ENCODE data around the gene TMEM141.
"Not testable (repeated sequence)": the region's sequence is repeated elsewhere in the genome, so short reads cannot be mapped to it uniquely, and the experiment has no call there.

The TMEM141 gene

DNA sequence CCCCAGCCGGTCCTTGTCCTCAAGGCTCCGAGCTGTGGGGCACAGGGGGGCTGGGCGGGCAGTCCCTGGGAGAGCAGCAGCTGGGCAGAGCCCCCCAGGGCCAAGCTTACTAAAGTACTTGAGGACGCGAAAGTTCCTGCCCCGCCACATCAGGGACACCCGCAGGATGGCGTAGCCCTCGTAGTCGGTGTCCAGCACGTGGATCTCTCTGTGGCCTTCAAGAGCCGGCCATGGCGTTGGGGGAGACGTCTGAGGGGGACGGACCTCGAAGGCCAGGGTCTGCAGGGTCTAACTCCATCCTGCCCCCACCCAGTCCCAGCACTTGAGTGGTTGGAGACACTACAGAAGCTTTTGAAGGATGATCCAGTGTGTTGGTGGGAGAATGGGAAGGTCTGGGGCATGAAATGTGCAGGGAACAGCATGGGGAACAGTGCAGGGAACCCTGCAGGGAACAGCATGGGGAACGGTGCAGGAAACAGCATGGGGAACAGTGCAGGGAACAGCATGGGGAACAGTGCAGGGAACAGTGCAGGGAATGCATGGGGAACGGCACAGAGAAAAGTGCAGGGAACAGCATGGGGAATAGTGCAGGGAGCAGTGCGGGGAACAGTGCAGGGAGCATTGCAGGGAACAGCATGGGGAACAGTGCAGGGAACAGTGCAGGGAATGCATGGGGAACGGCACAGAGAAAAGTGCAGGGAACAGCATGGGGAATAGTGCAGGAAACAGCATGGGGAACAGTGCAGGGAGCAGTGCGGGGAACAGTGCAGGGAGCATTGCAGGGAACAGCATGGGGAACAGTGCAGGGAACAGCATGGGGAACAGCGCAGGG is 35.6 kb upstream of the TMEM141 start:
- not testable (repeated sequence) for DNase-seq

DNA sequence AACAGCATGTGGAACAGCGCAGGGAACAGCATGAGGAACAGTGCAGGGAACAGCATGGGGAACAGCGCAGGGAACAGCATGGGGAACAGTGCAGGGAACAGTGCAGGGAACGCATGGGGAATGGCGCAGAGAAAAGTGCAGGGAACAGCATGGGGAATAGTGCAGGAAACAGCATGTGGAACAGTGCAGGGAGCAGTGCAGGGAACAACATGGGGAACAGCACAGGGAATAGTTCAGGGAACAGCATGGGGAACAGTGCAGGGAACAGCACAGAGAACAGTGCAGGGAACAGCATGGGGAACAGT is 35.1 kb upstream of the TMEM141 start:
- no peak for DNase-seq

GRCh38 chr9:136756836-136757235 is 34.3 kb upstream of the TMEM141 start:
- DNase-seq, result no peak

DNA sequence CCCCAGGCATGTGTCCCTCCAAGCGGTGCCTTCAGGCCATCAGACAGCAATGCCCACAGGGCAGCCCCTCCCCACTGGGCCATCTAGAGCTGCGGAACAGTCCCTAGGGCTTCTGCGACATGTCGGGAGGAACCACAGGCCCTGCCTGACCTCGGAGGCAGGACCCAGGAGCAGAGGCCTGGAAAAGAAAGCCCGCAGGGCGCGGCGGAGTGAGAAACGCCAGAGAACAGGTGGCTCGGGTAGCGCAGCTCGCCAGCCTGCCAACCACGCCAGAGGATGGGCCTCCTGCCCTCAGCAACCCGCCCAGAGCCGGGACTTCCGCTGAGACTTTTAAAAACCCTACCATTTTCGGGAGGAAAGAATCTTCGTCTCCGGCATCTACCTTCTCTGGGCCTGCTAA is 33.8 kb upstream of the TMEM141 start:
- no peak for DNase-seq

GRCh38 chr9:136757751-136758140 is 33.4 kb upstream of the TMEM141 start:
- DNase-seq, result no peak

DNA sequence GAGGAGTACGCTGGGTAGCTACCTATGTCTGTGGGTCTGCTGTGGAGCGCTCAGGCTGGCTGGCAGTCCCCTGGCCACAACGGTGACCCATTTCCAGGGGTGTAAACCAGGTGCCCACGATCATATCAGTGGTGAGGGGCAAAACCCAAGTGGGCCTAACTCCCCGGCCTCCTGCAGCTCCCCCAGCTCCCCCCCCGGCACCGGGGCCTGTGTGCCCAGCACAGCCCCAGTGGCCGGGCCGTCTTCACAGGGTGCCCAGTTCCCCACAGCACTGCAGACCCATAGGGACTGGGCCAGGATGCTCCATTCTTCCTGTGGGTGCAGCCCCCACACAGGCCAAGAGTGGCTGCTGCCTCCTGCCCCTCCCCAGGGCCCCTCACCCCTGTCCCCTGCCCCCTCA is 32.1 kb upstream of the TMEM141 start:
- no peak for DNase-seq

DNA sequence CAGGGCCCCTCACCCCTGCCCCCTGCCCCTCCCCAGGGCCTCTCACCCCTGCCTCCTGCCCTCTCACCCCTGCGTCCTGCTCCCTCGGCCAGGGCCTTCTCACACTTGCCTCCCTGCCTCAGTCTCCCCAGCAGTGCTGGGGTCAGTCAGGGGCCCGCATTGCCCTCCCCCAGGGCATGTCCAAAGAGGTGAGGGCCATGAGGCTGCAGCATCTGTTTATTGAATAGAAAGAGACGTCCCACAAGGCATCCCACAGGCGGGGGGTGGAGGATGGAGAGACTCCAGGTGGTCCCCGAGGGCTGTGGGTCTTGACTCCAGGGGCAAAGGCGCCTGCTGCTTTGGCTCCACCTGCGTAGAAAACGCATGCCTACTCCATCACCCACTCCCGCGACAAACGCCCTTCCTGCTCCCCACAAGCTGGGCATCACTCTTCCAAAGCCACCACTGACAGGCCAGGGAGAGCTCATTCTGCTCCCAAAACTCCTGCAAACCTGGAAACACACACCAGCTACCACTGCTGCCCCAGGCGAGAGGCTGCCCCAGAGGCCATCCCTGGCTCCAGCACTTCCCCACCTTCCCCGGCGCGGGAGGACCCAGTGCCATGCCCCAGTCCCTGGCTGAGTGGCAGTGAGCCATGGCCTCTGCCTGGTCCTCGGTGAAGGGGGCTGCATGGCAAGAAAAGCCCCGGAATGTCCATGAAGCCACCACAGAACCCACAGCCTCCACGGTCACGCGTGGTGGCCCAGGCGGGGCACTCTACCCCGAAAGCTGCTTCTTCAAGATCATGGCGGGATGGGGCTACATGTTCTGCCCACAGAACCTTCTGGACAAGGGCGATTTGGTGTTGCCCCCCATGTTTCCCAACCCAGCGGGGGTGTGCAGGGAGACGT is 31.5 kb upstream of the TMEM141 start:
- DNase-seq, result no peak

DNA sequence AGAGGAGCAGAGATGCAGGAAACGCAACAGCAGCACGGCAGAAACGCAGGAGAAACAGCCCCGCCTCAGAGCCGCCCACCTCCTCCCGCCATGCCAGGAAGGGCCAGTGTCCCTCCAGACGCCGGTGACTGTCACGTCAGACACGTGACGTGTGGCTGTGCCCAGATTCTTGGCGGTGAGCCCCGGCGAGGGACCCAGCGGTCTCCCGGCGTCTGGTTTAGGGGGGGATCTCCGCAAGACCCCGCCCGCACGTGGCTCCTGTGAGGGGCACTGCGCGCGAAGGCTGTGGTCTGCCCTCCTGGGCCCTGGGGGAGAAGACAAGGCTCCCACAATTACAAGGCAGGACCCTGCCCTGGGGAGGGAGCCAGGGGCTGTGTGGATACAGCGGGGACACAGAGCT is 30.7 kb upstream of the TMEM141 start:
- no peak for DNase-seq

DNA sequence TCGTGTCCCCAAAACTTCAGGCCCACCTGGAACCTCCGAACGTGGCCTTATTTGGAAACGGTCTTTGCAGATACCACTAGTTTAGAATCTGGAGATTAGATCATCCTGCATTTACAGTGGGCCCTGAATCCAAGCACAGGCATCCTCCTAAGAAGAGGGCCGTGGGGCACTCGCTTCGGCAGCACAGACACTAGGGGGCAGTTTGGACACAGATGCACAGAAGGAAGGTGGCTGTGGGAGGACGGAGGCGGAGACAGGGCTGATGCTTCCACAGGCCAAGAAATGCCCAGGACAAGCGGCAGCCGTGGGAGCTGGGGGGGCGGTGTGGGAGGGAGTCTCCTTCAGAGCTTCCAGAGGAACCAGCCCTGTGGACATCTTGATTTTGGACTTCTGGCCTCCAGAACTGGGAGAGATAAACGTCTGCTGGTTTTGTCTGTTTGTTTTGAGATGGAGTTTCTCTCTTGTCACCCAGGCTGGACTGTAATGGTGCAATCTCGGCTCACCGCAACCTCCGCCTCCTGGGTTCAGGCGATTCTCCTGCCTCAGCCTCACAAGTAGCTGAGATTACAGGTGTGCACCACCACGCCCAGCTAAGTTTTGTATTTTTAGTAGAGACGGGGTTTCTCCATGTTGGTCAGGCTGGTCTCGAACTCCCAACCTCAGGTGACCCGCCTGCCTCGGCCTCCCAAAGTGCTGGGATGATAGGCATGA is 30.2 kb upstream of the TMEM141 start:
- DNase-seq, result not testable (repeated sequence)

DNA sequence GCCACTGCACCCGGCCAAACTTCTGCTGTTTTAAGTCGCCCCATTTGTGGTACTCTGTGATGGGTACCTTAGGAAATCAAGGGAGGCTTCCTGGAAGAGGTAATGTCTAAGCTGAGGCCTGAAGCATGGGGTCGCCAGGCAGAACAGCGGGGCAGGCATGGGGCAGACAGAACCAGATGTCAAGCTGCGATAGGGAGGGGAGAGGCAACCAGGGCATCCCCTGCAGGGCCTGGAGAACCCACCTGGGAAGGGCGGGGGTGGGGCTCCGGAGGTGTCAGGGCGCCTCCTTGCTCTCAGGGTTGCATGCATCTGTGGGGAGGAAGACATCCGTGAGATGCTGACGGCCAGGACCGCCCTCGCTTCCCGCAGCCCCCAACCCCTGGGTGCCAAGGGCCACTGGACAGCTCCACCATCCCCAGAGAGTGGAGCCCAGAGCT is 29.6 kb upstream of the TMEM141 start:
- DNase-seq, result no peak

GRCh38 chr9:136762221-136762691 is 28.9 kb upstream of the TMEM141 start:
- no peak for DNase-seq

- no peak for DNase-seq
These were observed 28.1 kb upstream of the TMEM141 start for GRCh38 chr9:136762915-136763648.

DNA sequence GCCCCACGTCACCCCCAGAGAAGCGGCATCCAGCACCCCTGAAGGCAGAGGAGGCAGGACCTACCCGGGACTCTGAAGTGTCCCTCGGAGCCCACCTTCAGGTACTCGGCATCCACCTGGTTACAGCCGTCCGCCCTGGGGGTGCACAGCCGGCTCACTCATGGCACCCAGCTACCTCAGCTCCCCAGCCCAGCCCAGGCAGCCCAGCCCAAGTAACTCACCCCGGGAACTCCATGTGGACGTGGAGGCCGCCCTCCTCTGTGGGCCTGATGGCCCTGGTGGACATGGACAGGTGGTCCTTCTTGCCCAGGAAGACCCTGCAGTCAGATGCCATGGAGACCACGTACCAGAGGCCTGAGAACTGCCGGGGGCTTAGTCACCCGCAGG is 27.5 kb upstream of the TMEM141 start:
- DNase-seq, result no peak

DNA sequence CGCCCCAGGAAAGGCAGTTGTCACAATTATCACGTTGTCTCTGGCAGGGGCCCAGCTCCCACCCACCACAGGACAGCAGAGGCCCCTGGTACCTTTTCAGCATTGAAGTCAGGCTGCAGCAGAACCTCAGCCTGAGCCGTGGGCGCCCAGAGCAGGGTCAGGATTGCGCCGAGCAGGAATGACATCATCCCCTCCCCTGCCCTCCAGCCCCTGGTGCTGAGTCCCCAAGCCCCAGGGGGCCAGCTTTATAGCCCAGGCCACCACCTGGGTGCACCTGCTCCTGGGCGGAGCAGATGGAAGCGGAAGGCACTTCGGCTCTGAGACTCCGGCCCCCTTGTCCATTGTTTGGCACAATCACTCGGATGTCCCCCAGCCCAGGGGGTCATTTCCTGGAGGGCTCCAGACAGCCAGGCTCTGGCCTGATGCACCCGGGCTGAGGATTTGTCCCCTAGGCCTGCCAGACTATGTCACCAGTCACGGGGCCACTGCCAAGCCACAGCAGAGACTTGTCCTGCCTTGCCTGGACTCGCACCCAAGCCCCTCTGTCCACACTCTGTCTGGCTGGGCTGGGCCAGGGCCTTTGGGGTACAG is 26.7 kb upstream of the TMEM141 start, which contains the start of gene LCN15:
Gene LCN15 (minus strand): TSS at position 218 of the 591 bp plus-strand sequence. CDS start 30 bp downstream, at position 188.
- DNase-seq, result no peak

- DNase-seq, result no peak
These were observed 26.1 kb upstream of the TMEM141 start for GRCh38 chr9:136765041-136765440.

DNA sequence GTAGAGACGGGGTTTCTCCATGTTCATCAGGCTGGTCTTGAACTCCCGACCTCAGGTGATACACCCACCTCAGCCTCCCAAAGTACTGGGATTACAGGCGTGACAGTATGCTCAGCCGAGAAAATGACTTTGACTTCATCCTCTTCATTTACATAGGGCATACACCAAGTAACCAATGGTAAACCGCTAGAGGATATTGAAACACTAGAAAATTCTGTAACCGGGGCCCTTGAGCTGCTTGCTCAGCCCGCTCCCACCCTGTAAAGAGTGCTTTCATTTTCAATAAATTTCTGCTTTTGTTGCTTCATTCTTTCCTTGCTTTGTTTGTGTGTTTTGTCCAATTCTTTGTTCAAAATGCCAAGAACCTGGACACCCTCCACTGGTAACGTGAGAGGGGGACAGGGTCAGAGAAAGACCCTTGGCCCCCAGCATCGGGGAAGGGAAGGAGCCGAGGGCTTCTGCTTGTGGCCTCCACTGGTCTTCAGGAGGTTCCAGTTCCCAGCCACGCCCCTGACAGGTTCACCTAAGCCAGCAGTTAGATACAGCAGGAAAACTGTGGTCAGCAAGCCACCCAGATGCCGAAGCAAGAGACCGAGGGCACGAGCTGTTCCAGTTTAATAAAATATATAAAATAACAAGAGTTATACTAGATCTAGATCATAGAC is 25.3 kb upstream of the TMEM141 start:
- not testable (repeated sequence) for DNase-seq

GRCh38 chr9:136766410-136767120 is 24.6 kb upstream of the TMEM141 start:
- DNase-seq, result not testable (repeated sequence)

DNA sequence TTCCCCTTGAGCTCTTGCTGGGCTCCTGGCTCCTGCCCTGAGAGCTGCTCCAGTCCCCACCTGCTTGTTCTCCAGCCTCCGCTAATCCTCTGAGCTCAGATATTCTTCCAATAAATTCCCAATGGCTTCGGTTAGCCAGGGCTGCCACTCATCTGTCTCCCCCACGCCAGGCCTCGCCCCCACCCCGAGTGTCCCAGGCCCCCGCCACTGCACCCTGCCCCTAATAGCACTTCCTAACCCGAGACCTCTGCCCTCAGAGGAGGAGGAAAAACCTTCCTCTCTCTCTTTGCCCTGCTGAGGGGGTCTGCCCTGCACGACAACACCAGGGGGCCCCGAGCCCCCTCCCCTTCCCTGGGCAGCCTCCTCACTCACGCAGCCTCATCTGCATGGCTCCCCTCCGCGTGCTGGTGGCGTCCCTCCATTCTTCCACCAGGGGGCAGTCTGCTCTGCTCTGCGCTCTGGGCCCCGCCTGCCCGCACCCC is 21.4 kb upstream of the TMEM141 start:
- no peak for DNase-seq

DNA sequence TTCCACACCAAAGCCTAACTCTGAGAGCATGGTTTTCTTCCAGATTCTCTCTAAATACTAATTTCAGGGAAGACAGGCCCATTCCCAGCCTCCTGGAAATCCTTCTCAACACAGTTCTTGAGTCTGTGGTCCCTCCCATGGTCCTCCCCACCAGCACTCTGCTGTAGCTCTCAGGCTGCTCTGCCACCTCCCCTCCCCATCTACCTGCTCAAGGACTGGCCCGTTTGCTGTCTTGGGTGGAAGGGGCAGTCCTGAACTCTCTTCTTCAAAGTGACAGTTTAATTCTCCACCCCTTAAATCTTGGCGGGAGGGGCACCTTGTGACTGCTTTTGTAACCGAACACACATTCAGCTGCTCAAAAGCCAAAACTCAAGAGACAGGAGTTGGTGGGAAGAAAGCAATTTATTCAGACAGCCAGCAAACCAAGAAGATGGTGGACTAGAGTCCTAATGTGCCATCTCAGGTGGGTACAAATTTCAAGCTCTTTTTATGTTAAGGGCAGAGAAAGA is 19.2 kb upstream of the TMEM141 start:
- DNase-seq, result no peak

DNA sequence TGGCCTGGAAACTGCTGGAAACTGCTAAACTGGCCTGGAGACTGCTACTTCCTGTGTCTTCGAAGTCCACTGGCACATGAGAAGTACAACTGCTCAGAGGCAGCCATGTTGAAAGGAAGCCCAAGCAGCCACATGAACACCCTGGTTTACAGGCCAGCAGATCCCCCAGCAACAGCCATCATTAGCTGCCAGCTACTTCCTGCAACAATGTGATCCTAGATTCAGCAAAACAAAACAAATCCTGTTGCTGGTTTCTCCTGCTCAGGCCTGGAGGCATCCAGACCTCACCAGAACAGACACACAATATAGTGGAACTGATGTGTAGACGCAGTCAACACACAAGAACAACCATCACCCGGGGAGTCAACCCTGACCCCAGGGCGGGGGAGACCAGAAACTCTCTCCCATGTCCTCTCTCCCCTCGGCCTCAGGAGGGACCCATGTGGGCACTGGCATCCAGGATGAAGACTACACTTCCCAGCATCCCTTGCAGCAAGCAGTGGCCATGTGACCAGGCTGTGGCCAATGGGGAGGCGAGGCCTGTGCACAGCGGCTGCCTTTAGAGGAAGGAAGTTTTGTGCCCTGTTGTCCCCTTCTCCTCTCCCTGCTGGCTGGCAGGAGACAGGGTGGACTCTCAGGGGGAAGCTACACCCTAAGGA is 17.6 kb upstream of the TMEM141 start:
- DNase-seq, result peak; percentile 18

All from NK-92 treated with Interleukin-12 subunit alpha and Interleukin-12 subunit beta, amount 100 ng/mL, for 24 hours (cell line).